ENCODE measurements around the gene DGKB.

DGKB gene

DNA sequence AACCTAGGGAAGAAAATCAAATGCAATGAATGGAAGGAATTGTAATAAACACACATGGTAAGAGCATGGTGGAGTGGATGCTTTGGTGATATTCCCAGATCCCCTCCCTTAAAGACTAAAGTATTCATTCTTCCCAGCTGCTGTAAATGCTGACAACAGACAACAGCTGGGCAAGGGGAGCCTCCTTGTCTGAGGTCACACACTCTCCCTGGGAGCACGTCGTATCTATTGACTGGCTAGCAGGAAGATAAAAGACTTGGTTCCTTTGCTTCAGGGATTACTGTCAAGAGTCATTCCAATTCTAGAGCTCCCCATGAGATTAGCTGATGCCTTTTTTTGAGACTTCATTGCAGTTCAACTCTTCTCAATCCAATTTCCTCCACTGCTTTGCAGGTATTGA is 469.6 kb downstream of the DGKB start:
- TF ChIP-seq PPARA (CRISPR knock-in tag; IDR thresholded peaks at IDR 0.05; ENCODE audit: borderline replicate concordance) (no peak), TCF4 (CRISPR knock-in tag; IDR thresholded peaks at IDR 0.05; ENCODE audit: borderline replicate concordance) (no peak), ZNF565 (CRISPR knock-in tag; conservative IDR thresholded peaks at IDR 0.05; ENCODE audit: low read depth) (no peak), TOX (CRISPR knock-in tag; IDR thresholded peaks at IDR 0.05; ENCODE audit: borderline replicate concordance) (no peak), ESRRG (CRISPR knock-in tag; IDR thresholded peaks at IDR 0.05) (no peak), ISL1 (CRISPR knock-in tag; IDR thresholded peaks at IDR 0.05) (no peak), GLIS3 (CRISPR knock-in tag; IDR thresholded peaks at IDR 0.05) (no peak), ZNF70 (CRISPR knock-in tag; IDR thresholded peaks at IDR 0.05) (no peak)
- TF ChIP-seq, protein P1, sequence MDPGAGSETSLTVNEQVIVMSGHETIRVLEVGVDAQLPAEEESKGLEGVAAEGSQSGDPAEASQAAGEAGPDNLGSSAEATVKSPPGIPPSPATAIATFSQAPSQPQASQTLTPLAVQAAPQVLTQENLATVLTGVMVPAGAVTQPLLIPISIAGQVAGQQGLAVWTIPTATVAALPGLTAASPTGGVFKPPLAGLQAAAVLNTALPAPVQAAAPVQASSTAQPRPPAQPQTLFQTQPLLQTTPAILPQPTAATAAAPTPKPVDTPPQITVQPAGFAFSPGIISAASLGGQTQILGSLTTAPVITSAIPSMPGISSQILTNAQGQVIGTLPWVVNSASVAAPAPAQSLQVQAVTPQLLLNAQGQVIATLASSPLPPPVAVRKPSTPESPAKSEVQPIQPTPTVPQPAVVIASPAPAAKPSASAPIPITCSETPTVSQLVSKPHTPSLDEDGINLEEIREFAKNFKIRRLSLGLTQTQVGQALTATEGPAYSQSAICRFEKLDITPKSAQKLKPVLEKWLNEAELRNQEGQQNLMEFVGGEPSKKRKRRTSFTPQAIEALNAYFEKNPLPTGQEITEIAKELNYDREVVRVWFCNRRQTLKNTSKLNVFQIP (CRISPR knock-in tag; IDR thresholded peaks at IDR 0.05; ENCODE audit: borderline replicate concordance, low read depth), result no peak
- TF ChIP-seq, protein P2, sequence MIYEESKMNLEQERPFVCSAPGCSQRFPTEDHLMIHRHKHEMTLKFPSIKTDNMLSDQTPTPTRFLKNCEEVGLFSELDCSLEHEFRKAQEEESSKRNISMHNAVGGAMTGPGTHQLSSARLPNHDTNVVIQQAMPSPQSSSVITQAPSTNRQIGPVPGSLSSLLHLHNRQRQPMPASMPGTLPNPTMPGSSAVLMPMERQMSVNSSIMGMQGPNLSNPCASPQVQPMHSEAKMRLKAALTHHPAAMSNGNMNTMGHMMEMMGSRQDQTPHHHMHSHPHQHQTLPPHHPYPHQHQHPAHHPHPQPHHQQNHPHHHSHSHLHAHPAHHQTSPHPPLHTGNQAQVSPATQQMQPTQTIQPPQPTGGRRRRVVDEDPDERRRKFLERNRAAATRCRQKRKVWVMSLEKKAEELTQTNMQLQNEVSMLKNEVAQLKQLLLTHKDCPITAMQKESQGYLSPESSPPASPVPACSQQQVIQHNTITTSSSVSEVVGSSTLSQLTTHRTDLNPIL (CRISPR knock-in tag; IDR thresholded peaks at IDR 0.05; ENCODE audit: low read depth), result no peak
- no peak for ATAC-seq

DNA sequence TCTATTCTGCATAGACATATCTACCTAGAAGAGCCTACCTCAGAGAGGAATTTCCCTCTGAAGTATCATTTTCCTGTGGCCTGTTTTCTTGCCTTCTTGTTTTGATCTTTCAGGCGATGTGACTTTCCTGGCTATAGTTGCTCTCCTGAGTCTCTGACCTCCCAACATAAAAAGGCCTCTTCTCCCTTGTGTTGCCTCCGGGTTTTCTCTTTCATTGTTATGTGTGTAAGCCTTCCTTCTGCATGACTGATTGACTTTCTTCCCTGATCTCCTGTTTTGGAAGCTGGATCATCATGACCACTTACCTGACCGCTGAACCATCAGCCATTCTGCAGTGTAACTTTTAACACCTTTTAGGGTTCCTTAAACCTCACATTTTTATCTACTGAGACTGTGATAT is 471.6 kb downstream of the DGKB start:
- ATAC-seq, result no peak

More for the DNA sequence above, 471.6 kb downstream of the DGKB start:
- TF ChIP-seq TCF4 (CRISPR knock-in tag; IDR thresholded peaks at IDR 0.05; ENCODE audit: borderline replicate concordance), result no peak
- TF ChIP-seq, protein P3, sequence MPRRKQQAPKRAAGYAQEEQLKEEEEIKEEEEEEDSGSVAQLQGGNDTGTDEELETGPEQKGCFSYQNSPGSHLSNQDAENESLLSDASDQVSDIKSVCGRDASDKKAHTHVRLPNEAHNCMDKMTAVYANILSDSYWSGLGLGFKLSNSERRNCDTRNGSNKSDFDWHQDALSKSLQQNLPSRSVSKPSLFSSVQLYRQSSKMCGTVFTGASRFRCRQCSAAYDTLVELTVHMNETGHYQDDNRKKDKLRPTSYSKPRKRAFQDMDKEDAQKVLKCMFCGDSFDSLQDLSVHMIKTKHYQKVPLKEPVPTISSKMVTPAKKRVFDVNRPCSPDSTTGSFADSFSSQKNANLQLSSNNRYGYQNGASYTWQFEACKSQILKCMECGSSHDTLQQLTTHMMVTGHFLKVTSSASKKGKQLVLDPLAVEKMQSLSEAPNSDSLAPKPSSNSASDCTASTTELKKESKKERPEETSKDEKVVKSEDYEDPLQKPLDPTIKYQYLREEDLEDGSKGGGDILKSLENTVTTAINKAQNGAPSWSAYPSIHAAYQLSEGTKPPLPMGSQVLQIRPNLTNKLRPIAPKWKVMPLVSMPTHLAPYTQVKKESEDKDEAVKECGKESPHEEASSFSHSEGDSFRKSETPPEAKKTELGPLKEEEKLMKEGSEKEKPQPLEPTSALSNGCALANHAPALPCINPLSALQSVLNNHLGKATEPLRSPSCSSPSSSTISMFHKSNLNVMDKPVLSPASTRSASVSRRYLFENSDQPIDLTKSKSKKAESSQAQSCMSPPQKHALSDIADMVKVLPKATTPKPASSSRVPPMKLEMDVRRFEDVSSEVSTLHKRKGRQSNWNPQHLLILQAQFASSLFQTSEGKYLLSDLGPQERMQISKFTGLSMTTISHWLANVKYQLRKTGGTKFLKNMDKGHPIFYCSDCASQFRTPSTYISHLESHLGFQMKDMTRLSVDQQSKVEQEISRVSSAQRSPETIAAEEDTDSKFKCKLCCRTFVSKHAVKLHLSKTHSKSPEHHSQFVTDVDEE (CRISPR knock-in tag; IDR thresholded peaks at IDR 0.05), result no peak
- no peak for TF ChIP-seq CSDC2 (CRISPR knock-in tag; IDR thresholded peaks at IDR 0.05)
- TF ChIP-seq ZFP3 (CRISPR knock-in tag; IDR thresholded peaks at IDR 0.05), result no peak
- TF ChIP-seq ARNTL (CRISPR knock-in tag; IDR thresholded peaks at IDR 0.05; ENCODE audit: borderline replicate concordance, low read depth), result no peak
- TF ChIP-seq, protein P4, sequence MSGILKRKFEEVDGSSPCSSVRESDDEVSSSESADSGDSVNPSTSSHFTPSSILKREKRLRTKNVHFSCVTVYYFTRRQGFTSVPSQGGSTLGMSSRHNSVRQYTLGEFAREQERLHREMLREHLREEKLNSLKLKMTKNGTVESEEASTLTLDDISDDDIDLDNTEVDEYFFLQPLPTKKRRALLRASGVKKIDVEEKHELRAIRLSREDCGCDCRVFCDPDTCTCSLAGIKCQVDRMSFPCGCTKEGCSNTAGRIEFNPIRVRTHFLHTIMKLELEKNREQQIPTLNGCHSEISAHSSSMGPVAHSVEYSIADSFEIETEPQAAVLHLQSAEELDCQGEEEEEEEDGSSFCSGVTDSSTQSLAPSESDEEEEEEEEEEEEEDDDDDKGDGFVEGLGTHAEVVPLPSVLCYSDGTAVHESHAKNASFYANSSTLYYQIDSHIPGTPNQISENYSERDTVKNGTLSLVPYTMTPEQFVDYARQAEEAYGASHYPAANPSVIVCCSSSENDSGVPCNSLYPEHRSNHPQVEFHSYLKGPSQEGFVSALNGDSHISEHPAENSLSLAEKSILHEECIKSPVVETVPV (CRISPR knock-in tag; IDR thresholded peaks at IDR 0.05), result no peak
- TF ChIP-seq, protein P2 (CRISPR knock-in tag; IDR thresholded peaks at IDR 0.05; ENCODE audit: low read depth), result no peak
- no peak for TF ChIP-seq SNAI2 (CRISPR knock-in tag; IDR thresholded peaks at IDR 0.05)
- TF ChIP-seq ISL1 (CRISPR knock-in tag; IDR thresholded peaks at IDR 0.05), result no peak
- TF ChIP-seq, protein P5, sequence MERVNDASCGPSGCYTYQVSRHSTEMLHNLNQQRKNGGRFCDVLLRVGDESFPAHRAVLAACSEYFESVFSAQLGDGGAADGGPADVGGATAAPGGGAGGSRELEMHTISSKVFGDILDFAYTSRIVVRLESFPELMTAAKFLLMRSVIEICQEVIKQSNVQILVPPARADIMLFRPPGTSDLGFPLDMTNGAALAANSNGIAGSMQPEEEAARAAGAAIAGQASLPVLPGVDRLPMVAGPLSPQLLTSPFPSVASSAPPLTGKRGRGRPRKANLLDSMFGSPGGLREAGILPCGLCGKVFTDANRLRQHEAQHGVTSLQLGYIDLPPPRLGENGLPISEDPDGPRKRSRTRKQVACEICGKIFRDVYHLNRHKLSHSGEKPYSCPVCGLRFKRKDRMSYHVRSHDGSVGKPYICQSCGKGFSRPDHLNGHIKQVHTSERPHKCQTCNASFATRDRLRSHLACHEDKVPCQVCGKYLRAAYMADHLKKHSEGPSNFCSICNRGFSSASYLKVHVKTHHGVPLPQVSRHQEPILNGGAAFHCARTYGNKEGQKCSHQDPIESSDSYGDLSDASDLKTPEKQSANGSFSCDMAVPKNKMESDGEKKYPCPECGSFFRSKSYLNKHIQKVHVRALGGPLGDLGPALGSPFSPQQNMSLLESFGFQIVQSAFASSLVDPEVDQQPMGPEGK (CRISPR knock-in tag; IDR thresholded peaks at IDR 0.05; ENCODE audit: borderline replicate concordance), result no peak
- TF ChIP-seq ZNF70 (CRISPR knock-in tag; IDR thresholded peaks at IDR 0.05), result no peak
- no peak for TF ChIP-seq ZNF8 (CRISPR knock-in tag; IDR thresholded peaks at IDR 0.05)
- TF ChIP-seq OSR1 (CRISPR knock-in tag; IDR thresholded peaks at IDR 0.05), result no peak
- TF ChIP-seq ZFP30 (CRISPR knock-in tag; IDR thresholded peaks at IDR 0.05), result no peak
- no peak for TF ChIP-seq ZC3H10 (CRISPR knock-in tag; IDR thresholded peaks at IDR 0.05)
- no peak for TF ChIP-seq ZNF565 (CRISPR knock-in tag; conservative IDR thresholded peaks at IDR 0.05; ENCODE audit: low read depth)
- no peak for TF ChIP-seq TOX (CRISPR knock-in tag; IDR thresholded peaks at IDR 0.05; ENCODE audit: borderline replicate concordance)

Measured in SK-N-SH treated with all-trans-retinoic acid at 6 μM for 48 hours (cell line).